ENCODE measurements around the gene FAM217B. TPM values are rescaled to one million over a fixed set of nuclear protein-coding genes. Genes with fewer than 3 reads are reported as not detected.

The FAM217B gene
- total RNA-seq, 1 donor from 2014 or later, result 7.3 TPM

DNA sequence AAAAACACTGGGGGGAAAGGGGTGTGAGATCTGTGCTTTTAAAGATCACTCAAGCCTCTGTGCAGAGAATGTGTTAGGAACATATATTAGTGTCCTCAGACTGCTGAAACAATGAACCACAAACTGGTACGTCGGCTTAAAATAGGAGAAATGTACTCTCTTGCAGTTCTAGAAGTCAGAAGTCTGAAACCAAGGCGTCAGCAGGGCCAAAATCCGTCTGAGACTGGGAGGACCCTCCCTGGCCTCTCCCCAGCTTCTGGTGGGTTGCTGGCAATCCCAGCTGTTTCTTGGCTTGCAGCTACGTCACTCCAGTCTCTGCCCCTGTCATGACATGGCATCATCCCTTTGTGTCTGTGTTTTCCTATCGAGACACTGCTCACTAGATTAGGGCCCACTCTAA lies 22.0 kb downstream of the FAM217B start:
- no peaks in the 10 kb centered on the region for H3K9me3 ChIP-seq (ENCODE audit: control insufficient read depth in 3 of 3, low read length in 3 of 3)
- no peaks in the 10 kb centered on the region for H3K27me3 ChIP-seq (ENCODE audit: control insufficient read depth in 3 of 3, insufficient read depth in 3 of 3, low read length in 3 of 3)
- no peak overlapping the region for H3K9ac ChIP-seq (ENCODE audit: low read depth in 1 of 3, low read length in 3 of 3)
- H3K36me3 ChIP-seq (ENCODE audit: control insufficient read depth in 3 of 3, insufficient read depth in 3 of 3, low read length in 3 of 3), result peaks cover 0 to 7% (median 3%) of the 10 kb centered on the region in 3 donors
- H3K4me1 ChIP-seq (ENCODE audit: control insufficient read depth in 3 of 3, insufficient read depth in 3 of 3, low read length in 3 of 3), result no peaks in the 10 kb centered on the region
- H3K4me3 ChIP-seq (ENCODE audit: low read length in 3 of 3), result no peak overlapping the region
- no peak overlapping the region for H3K27ac ChIP-seq (ENCODE audit: low read depth, low read length)

DNA sequence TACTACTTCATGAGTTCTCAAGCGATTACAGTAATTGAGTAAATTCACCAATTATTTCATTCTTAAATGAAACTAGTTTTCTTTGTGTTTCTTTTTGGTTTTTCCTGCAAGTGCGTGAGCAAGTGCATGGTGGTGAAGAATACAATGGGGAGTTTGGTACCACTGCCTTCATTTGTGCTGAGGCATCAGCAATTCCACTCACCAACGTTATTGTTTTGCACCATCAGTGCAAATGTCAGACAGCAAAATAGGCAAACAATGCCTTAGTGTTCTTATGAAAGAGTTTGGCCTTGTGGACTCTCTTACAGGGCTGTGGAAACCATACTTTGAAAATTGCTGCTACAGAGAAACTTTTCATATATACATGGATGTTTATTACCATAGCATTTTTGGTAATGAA lies 26.2 kb downstream of the FAM217B start:
- H3K9ac ChIP-seq (ENCODE audit: low read depth in 1 of 3, low read length in 3 of 3), result no peak overlapping the region
- no peaks in the 10 kb centered on the region for H3K36me3 ChIP-seq (ENCODE audit: control insufficient read depth in 3 of 3, insufficient read depth in 3 of 3, low read length in 3 of 3)
- H3K4me1 ChIP-seq (ENCODE audit: control insufficient read depth in 3 of 3, insufficient read depth in 3 of 3, low read length in 3 of 3), result no peaks in the 10 kb centered on the region
- H3K27ac ChIP-seq (ENCODE audit: low read depth, low read length), result no peak overlapping the region
- no peaks in the 10 kb centered on the region for H3K9me3 ChIP-seq (ENCODE audit: control insufficient read depth in 3 of 3, low read length in 3 of 3)
- no peak overlapping the region for H3K4me3 ChIP-seq (ENCODE audit: low read length in 3 of 3)
- H3K27me3 ChIP-seq (ENCODE audit: control insufficient read depth in 3 of 3, insufficient read depth in 3 of 3, low read length in 3 of 3), result no peaks in the 10 kb centered on the region

DNA sequence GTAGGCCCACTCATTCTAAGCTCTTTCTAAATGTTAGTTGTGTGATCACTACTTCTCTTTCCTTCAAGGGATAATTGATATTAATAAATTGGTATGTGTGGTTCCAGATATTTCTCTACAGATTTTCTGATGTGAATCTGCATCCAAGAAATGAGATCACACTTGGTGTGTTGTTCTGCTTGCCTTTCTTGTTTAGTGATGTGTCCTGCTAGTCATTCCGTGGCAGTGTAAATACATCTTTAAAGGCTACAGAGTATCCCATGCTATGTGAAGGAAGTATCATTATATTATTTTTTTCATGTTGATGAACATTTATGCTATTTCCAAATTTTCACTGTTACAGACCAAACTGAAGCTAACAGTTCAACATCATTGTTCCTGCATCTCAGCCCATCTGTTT lies 31.2 kb downstream of the FAM217B start:
- no peaks in the 10 kb centered on the region for H3K4me1 ChIP-seq (ENCODE audit: control insufficient read depth in 3 of 3, insufficient read depth in 3 of 3, low read length in 3 of 3)
- no peaks in the 10 kb centered on the region for H3K36me3 ChIP-seq (ENCODE audit: control insufficient read depth in 3 of 3, insufficient read depth in 3 of 3, low read length in 3 of 3)
- H3K9me3 ChIP-seq (ENCODE audit: control insufficient read depth in 3 of 3, low read length in 3 of 3), result no peaks in the 10 kb centered on the region
- H3K27me3 ChIP-seq (ENCODE audit: control insufficient read depth in 3 of 3, insufficient read depth in 3 of 3, low read length in 3 of 3), result no peaks in the 10 kb centered on the region
- no peak overlapping the region for H3K9ac ChIP-seq (ENCODE audit: low read depth in 1 of 3, low read length in 3 of 3)
- H3K4me3 ChIP-seq (ENCODE audit: low read length in 3 of 3), result no peak overlapping the region
- no peak overlapping the region for H3K27ac ChIP-seq (ENCODE audit: low read depth, low read length)

- H3K4me1 ChIP-seq (ENCODE audit: control insufficient read depth in 3 of 3, insufficient read depth in 3 of 3, low read length in 3 of 3), result no peaks in the 10 kb centered on the region
- no peak overlapping the region for H3K9ac ChIP-seq (ENCODE audit: low read depth in 1 of 3, low read length in 3 of 3)
- H3K27me3 ChIP-seq (ENCODE audit: control insufficient read depth in 3 of 3, insufficient read depth in 3 of 3, low read length in 3 of 3), result no peaks in the 10 kb centered on the region
- H3K27ac ChIP-seq (ENCODE audit: low read depth, low read length), result no peak overlapping the region
- no peaks in the 10 kb centered on the region for H3K9me3 ChIP-seq (ENCODE audit: control insufficient read depth in 3 of 3, low read length in 3 of 3)
- H3K4me3 ChIP-seq (ENCODE audit: low read length in 3 of 3), result no peak overlapping the region
- H3K36me3 ChIP-seq (ENCODE audit: control insufficient read depth in 3 of 3, insufficient read depth in 3 of 3, low read length in 3 of 3), result no peaks in the 10 kb centered on the region
Observed at GRCh38 chr20:59972037-59972801, 32.0 kb downstream of the FAM217B start.

DNA sequence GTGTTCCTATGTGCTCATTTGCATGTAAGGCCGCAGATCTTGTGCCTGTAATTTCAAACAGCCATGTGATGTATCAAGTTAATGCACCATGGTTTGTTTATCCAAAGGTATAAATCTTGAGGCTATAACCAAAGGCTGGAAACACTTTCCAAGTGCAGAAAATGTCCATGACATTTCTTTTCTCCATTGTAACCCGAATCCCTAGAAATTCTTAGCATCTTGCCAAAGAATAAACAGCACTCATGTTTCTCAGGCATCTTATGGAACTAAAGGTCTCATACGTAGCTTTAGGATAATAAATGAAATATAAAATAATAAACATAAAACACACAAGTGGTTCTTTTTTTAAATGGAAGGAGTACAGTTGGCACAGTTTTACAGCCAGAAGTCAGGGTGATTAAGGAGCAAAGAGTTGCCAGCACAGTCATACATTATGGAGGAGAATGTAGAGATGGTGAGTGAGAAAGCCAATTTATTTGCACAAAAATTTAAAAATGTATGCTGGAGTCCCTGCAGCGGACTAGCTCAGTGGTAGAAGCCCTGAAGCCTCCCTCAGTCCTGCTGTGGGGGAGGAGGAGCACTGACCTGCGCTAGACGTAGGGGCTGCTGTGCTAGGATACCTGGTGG lies 36.1 kb downstream of the FAM217B start:
- H3K27me3 ChIP-seq (ENCODE audit: control insufficient read depth in 3 of 3, insufficient read depth in 3 of 3, low read length in 3 of 3), result no peaks in the 10 kb centered on the region
- H3K9me3 ChIP-seq (ENCODE audit: control insufficient read depth in 3 of 3, low read length in 3 of 3), result no peaks in the 10 kb centered on the region
- H3K36me3 ChIP-seq (ENCODE audit: control insufficient read depth in 3 of 3, insufficient read depth in 3 of 3, low read length in 3 of 3), result no peaks in the 10 kb centered on the region
- H3K9ac ChIP-seq (ENCODE audit: low read depth in 1 of 3, low read length in 3 of 3), result no peak overlapping the region
- H3K4me1 ChIP-seq (ENCODE audit: control insufficient read depth in 3 of 3, insufficient read depth in 3 of 3, low read length in 3 of 3), result no peaks in the 10 kb centered on the region
- H3K4me3 ChIP-seq (ENCODE audit: low read length in 3 of 3), result no peak overlapping the region
- H3K27ac ChIP-seq (ENCODE audit: low read depth, low read length), result no peak overlapping the region

- H3K4me1 ChIP-seq (ENCODE audit: control insufficient read depth in 3 of 3, insufficient read depth in 3 of 3, low read length in 3 of 3), result no peaks in the 10 kb centered on the region
- H3K9me3 ChIP-seq (ENCODE audit: control insufficient read depth in 3 of 3, low read length in 3 of 3), result no peaks in the 10 kb centered on the region
- H3K36me3 ChIP-seq (ENCODE audit: control insufficient read depth in 3 of 3, insufficient read depth in 3 of 3, low read length in 3 of 3), result no peaks in the 10 kb centered on the region
- H3K27ac ChIP-seq (ENCODE audit: low read depth, low read length), result no peak overlapping the region
- no peak overlapping the region for H3K4me3 ChIP-seq (ENCODE audit: low read length in 3 of 3)
- no peaks in the 10 kb centered on the region for H3K27me3 ChIP-seq (ENCODE audit: control insufficient read depth in 3 of 3, insufficient read depth in 3 of 3, low read length in 3 of 3)
- H3K9ac ChIP-seq (ENCODE audit: low read depth in 1 of 3, low read length in 3 of 3), result no peak overlapping the region
Observed at GRCh38 chr20:59977086-59977485, 36.9 kb downstream of the FAM217B start.

DNA sequence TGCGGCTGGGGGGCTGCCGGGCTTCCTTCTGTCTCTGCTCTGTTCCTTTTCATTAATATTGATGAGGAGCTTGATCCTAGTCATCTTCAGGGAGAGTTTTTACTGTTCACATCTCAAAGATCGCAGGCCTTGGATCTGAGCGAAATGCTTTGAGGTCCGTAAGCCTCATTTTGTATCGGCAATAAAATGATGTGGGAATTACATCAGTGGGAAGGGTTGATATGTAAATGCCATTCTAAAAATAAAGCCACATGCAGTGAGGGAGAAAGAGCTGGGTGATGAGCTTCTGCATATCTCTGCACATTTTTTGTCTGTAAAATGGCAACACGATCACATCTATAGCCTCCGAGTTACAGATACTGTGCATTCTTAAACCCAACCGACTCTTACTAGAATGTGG lies 42.9 kb downstream of the FAM217B start:
- Histone ChIP-seq H3K9ac (ENCODE audit: low read depth in 1 of 3, low read length in 3 of 3) (no peak overlapping the region), H3K4me3 (ENCODE audit: low read length in 3 of 3) (no peak overlapping the region), H3K36me3 (ENCODE audit: control insufficient read depth in 3 of 3, insufficient read depth in 3 of 3, low read length in 3 of 3) (no peaks in the 10 kb centered on the region), H3K27ac (ENCODE audit: low read depth, low read length) (no peak overlapping the region), H3K27me3 (ENCODE audit: control insufficient read depth in 3 of 3, insufficient read depth in 3 of 3, low read length in 3 of 3) (no peaks in the 10 kb centered on the region), H3K4me1 (ENCODE audit: control insufficient read depth in 3 of 3, insufficient read depth in 3 of 3, low read length in 3 of 3) (no peaks in the 10 kb centered on the region), H3K9me3 (ENCODE audit: control insufficient read depth in 3 of 3, low read length in 3 of 3) (no peaks in the 10 kb centered on the region)

DNA sequence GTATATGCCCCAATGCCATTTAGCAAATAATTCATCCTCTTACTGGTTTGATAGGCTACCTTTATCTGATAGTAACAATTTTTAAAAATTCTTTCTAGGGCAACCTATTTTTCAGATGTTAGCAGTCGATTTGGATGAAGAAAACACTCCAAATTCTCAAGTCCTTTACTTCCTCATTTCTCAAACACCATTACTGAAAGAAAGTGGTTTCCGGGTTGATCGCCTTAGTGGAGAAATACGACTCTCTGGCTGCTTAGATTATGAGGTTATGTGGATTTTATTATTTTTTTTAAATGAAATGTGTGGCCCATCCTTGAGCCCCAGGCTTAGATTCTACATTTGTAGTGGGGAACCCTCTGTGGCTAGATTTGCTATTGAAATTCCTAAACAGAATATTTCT lies 44.4 kb downstream of the FAM217B start:
- H3K4me1 ChIP-seq (ENCODE audit: control insufficient read depth in 3 of 3, insufficient read depth in 3 of 3, low read length in 3 of 3), result no peaks in the 10 kb centered on the region
- no peaks in the 10 kb centered on the region for H3K36me3 ChIP-seq (ENCODE audit: control insufficient read depth in 3 of 3, insufficient read depth in 3 of 3, low read length in 3 of 3)
- no peak overlapping the region for H3K4me3 ChIP-seq (ENCODE audit: low read length in 3 of 3)
- H3K27ac ChIP-seq (ENCODE audit: low read depth, low read length), result no peak overlapping the region
- H3K9me3 ChIP-seq (ENCODE audit: control insufficient read depth in 3 of 3, low read length in 3 of 3), result no peaks in the 10 kb centered on the region
- no peaks in the 10 kb centered on the region for H3K27me3 ChIP-seq (ENCODE audit: control insufficient read depth in 3 of 3, insufficient read depth in 3 of 3, low read length in 3 of 3)
- H3K9ac ChIP-seq (ENCODE audit: low read depth in 1 of 3, low read length in 3 of 3), result no peak overlapping the region

GRCh38 chr20:59985164-59985563 lies 45.0 kb downstream of the FAM217B start:
- no peaks in the 10 kb centered on the region for H3K9me3 ChIP-seq (ENCODE audit: control insufficient read depth in 3 of 3, low read length in 3 of 3)
- H3K27me3 ChIP-seq (ENCODE audit: control insufficient read depth in 3 of 3, insufficient read depth in 3 of 3, low read length in 3 of 3), result no peaks in the 10 kb centered on the region
- no peaks in the 10 kb centered on the region for H3K4me1 ChIP-seq (ENCODE audit: control insufficient read depth in 3 of 3, insufficient read depth in 3 of 3, low read length in 3 of 3)
- H3K36me3 ChIP-seq (ENCODE audit: control insufficient read depth in 3 of 3, insufficient read depth in 3 of 3, low read length in 3 of 3), result no peaks in the 10 kb centered on the region
- no peak overlapping the region for H3K9ac ChIP-seq (ENCODE audit: low read depth in 1 of 3, low read length in 3 of 3)
- no peak overlapping the region for H3K4me3 ChIP-seq (ENCODE audit: low read length in 3 of 3)
- H3K27ac ChIP-seq (ENCODE audit: low read depth, low read length), result no peak overlapping the region

- H3K36me3 ChIP-seq (ENCODE audit: control insufficient read depth in 3 of 3, insufficient read depth in 3 of 3, low read length in 3 of 3), result no peaks in the 10 kb centered on the region
- no peak overlapping the region for H3K9ac ChIP-seq (ENCODE audit: low read depth in 1 of 3, low read length in 3 of 3)
- no peak overlapping the region for H3K4me3 ChIP-seq (ENCODE audit: low read length in 3 of 3)
- H3K4me1 ChIP-seq (ENCODE audit: control insufficient read depth in 3 of 3, insufficient read depth in 3 of 3, low read length in 3 of 3), result no peaks in the 10 kb centered on the region
- H3K27ac ChIP-seq (ENCODE audit: low read depth, low read length), result no peak overlapping the region
- H3K27me3 ChIP-seq (ENCODE audit: control insufficient read depth in 3 of 3, insufficient read depth in 3 of 3, low read length in 3 of 3), result no peaks in the 10 kb centered on the region
- no peaks in the 10 kb centered on the region for H3K9me3 ChIP-seq (ENCODE audit: control insufficient read depth in 3 of 3, low read length in 3 of 3)
Observed at GRCh38 chr20:59985864-59986263, 45.7 kb downstream of the FAM217B start.
